GM12801 (cell line): ENCODE results near the gene SYT17.

Experiments
- CTCF ChIP-seq: IDR thresholded peaks from one replicate; pipeline ENCODE4 v1.5.1; 2011; ENCODE audit warnings: control low read depth; ENCODE audit not compliant: insufficient read length; ENCODE audit errors: extremely low read depth

The SYT17 gene

DNA sequence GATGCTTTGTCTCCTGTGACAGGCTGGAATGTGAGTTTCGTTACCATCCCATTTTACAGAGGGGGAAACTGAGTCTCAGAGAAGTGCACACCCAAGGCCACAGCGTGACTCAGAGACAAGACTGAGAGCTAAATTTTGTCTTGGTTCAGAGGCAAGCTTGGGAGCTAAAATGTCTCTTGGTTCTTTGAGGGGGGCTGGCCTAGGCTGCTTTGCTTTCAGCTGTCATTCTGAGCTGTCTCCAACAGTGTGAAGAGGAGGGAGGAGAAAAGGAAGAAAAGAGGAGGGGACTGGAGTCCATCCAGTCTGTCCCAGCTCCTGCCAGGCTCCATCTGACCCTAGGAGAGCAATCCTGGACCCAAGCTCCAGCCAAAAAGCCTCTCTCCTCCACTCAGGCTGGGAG is 117.4 kb downstream of the SYT17 start, which contains the start of gene CLEC19A:
TSS of gene CLEC19A (plus strand) at position 301 of the 400 bp plus-strand sequence. CDS start 121 bp downstream, outside the sequence.
- TF ChIP-seq CTCF: no peak

DNA sequence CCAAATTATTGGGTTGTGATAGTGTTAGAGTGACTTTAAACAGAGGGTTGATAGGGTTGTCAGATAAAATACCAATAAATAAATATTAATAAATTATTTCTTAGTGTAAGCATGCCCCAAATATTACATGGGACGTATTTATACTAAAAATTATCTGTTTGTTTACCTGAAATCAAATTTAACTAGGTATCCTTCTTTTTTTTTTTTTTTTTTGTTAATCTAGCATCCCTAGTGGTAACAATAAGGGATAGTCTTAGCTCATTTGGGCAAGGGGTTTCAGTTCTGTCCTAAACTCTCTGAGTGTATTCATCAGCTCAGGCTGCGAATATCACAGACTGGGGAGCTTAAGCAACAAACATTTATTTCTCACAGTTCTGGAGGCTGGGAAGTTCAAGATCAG is 118.8 kb downstream of the SYT17 start:
- no peak for TF ChIP-seq CTCF

DNA sequence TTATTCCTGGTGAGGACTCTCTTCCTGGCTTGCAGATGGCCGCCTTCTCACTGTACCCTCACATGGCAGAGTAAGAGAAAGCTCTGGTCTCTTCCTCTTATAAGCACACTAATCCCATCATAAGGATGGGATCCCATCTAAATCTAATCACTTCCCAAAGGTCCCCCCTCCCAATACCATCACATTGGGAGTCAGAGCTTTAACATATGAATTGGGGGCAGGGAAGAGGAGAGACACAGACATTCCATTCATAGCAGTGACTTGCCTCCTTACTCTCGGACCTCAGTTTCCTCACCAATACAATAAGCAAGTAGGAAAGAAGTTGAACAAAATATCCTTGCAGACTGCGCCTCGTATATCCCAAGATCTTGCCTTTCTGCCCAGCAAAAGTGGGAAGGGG is 119.2 kb downstream of the SYT17 start:
- no peak for TF ChIP-seq CTCF

DNA sequence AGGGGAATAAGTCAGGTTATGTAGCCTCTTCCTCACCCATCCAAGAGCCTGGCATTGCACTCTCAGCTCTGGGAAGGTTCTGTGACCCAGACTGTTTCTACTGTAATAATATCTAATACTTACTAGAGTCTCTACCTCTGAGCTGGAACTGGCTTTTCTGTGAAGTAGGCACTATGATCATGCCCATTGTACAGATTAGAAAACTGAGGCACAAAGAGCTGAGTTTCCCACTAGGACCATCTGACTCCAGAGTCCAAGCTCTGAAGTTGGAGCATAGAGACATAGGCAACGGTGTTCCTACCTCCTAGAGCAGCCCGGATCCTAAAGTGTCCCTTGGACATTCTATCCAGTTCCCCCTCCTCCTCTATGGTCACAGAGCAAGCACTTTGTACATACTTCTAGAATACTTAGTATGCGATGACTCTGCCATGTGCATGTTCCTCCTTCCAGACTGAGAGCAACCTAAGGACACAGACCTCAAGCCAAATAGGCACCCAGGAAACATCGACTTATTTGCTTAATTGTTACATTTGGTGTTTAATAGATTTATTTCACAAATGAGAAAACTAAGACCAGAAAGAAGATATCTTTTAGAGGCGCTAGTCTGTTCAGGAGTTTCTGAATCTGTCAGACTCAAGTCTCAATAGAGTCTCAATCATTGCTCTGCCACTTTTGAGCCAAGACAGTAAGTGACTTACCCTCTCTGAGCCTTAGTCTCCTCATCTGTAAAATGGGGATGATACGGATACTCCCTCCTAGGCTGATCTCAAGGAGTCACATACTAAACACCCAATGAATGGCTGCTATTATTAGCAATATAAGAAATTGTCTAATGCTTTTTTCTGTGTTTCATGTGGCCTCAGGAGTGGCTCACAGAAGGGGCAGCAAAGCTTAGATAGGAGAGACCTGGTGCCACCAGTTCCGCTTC is 121.1 kb downstream of the SYT17 start:
- no peak for TF ChIP-seq CTCF

GRCh38 chr16:19289811-19290485 is 121.9 kb downstream of the SYT17 start:
- TF ChIP-seq CTCF: no peak

DNA sequence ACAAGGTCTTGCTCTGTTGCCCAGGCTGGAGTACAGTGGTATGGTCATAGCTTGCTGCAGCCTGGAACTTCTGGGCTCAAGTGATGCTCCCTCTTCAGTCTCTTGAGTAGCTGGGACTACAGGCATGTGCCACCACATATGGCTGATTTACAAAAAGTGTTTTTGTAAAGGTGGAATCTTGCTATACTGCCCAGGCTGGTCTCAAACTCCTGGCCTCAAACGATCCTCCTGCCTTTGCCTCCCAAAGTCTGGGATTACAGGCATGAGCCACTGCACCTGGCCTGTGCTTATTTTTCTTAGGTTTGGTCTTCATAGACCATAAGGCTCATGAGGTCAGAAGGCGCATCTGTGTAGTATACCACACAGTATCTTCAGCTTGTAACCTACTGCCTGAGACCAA is 122.8 kb downstream of the SYT17 start:
- no peak for TF ChIP-seq CTCF

DNA sequence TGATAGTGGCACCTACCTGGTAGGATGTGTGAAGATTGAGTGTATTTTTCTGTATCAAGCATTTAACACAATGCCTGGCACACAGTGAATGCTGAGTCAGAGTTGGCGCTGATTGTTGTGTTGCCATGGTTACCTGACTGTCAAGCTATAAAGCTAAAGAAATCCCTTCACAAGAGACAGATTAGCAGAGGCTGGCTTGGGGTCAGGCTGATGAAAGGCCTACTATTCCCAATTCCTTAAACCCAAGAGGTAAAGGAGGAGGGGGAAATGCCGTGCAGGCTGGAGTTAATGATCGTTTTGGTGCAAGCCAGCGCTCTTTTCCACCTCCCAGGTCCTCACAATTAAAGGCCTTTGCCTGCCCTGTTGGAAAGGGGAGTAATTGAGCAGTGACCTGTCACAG is 123.4 kb downstream of the SYT17 start:
- TF ChIP-seq CTCF: no peak
